ENCODE data around the gene RBM38.
"Not testable (repeated sequence)": the region's sequence is repeated elsewhere in the genome, so short reads cannot be mapped to it uniquely, and the experiment has no call there.

Gene RBM38

DNA sequence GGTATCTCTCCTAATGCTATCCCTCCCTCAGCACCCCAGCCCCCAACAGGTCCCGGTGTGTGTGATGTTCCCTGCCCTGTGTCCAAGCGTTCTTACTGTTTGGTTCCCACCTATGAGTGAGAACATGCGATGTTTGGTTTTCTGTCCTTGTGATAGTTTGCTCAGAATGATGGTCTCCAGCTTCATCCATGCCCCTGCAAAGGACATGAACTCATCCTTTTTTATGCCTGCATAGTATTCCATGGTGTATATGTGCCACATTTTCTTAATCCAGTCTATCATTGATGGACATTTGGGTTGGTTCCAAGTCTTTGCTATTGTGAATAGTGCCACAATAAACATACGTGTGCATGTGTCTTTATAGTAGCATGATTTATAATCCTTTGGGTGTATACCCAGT is 28.3 kb downstream of the RBM38 start:
- not testable (repeated sequence) for DNase-seq

DNA sequence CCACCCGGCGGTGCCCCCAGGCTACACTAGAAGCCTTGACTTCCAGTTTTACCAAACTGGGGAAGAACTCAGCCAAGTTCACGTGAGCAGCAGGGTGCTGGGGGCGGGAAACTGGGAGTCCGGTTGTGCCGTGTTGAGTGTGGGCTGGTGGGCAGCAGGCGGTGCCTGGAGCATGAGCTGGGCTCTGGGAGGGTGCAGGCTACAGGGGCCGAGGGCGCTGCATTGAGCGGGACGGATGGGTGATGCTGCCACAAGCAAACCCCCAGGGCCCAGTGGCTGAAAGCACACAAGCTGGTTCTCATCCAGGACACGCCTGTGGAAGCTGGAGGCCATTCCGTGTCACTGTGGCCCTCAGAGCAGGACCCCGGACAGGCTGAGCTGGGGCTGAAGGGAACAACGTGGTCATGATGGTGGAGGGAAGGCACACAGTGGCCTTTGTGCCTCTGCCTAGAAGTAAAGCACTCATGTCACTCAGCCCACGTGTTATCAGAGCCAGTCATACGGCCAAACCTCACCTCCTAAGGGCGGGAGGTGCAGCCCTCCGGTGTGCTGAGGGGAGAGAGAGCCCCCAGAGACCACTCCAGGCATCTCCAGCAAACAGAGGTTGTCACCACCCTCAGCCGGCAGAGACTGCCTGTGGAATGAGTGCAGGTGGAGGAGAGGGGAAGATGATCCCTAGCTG is 29.5 kb downstream of the RBM38 start:
- DNase-seq = no peak

DNA sequence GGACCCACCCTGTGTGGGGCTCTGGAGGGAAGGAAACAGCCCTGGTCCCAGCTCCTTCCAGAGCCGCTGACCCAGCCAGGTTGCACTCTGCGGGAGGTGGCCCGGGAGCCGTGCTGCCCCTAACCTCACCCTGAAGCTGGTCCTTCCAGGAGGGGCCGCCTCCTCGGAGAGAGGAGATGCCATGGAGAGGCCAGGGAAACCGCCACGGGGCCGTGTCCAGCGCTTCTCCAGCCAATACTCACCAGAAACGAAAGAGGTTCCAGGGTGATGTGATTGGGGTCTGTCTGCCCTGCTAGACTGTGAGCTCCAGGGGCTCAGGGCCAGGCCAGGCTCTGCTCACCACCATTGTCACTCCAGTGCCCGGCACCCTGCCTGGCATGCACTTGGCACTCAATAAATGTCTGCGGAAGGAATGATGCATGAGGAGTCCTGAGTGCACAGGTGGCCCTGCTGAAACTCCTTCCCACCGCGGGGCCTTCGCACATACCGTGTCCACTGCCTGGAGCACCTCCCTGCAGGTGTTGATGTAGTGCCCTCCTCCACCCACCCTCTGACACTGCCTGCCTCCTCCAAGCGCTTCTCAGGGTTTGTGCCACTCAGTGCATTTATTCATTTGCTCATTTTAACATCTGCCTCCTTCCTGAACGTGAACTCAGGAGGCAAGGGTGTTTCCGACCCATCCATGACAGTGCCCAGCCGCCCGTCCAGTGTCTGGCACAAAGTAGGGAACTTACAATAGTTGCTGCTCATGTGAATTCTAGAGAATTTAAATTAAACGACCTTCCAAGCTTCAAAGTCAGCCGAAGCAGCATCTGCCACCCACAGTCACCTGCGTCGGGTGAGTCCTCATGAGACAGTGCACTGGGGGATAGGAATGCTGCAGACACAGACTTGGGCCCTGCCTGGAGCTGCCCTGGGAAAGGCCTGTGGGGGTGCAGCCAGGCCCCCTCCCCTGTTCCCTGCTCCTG is 30.3 kb downstream of the RBM38 start:
- DNase-seq = no peak

DNA sequence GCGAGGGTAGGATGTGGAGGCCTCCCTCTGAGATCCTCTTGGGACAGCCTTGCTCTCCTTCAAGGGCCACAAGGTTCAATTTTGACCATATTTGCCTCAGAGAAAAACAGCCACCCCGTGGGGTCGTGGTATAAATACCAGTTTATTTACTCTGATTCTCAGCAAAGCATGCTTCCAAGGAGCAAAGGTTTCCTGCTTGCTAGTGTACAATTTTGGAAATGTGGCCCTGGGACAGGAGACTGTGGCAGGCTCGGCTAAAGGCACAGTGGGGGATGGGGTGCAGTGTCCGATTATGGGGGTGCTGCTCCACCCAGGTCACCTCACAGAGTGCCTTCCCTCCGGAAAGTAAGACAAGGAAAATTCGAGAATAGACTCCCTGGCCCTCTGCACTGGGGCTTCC is 31.1 kb downstream of the RBM38 start:
- no peak for DNase-seq

DNA sequence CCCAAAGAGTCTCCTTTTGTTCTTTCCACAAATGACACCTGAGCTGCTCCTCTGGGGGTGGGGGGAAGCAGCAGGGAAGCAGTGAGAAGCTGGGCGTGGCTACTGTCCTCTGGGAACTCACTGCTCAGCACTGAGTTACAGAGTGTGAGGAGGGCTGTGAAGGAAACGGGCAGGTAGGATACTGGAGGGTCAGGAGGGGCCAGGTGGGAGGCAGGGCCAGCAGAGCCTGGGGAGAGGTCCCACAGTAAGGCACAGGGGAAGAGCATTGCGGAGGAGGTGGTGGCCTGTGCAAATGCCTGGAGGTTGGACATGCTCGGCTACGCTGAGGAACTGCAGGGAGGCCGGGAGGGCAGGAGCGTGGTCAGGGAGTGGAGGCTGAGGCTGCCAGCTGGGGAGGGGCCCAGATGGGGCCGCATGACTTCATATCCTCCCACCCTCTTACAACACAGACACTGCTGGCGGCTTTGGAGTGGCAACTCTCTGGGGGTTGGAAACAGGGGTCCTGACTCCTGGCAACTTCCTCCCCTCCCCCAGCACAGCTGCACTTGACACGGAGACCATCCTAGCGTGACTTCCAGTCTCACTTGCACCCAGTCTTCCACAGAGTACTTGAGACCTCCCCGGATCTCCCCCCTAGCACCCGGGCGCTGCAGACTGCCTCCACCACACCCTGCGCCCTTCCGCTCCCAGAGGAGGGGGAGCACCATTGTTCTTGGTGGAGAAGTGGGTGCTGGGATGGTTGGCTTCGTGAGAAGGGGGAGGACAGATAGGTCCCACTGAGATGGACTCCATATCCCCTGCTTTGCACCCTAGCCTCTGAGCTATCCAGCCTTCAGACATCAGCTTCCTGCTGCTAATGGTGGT is 34.2 kb downstream of the RBM38 start:
- no peak for DNase-seq

DNA sequence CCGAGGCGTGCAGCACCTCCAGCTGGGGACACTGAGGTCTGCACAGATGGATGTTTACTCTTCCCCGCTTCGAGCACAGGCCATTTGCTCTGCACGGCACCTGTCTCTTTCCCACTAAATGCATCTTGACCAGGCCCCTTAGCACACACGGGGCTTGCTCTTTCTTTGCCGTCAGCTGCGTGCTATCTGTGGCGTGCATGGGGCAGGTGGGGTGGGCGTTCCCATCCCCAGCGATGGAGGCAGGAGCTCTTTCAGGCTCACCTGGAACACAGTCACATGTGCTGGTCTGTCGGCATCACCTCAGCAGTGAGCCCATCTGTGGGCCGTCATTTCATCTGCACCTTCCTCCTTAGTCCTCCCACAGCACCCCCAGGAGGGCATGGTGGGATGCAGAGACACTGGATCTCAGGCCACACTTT is 35.1 kb downstream of the RBM38 start:
- no peak for DNase-seq

DNA sequence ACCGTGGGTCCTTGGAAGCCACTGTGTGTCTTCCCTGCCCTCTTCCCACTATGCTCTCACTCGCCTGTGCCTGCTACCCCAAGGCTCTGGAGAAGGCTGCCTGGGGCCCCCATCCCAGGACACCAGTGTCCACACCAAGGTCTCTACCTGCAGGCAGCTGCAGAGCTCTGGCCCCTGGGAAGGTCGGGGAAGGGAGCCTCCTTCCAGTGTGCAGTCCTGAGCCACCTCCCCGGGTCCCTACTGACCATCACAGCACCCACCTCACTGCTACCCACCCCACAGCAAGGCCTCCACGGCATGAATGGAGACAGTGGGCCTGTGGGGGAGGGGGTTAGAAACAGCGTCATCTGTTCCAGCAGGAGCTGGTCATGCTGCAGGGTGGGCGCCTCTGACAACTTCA is 35.6 kb downstream of the RBM38 start:
- DNase-seq = no peak

DNA sequence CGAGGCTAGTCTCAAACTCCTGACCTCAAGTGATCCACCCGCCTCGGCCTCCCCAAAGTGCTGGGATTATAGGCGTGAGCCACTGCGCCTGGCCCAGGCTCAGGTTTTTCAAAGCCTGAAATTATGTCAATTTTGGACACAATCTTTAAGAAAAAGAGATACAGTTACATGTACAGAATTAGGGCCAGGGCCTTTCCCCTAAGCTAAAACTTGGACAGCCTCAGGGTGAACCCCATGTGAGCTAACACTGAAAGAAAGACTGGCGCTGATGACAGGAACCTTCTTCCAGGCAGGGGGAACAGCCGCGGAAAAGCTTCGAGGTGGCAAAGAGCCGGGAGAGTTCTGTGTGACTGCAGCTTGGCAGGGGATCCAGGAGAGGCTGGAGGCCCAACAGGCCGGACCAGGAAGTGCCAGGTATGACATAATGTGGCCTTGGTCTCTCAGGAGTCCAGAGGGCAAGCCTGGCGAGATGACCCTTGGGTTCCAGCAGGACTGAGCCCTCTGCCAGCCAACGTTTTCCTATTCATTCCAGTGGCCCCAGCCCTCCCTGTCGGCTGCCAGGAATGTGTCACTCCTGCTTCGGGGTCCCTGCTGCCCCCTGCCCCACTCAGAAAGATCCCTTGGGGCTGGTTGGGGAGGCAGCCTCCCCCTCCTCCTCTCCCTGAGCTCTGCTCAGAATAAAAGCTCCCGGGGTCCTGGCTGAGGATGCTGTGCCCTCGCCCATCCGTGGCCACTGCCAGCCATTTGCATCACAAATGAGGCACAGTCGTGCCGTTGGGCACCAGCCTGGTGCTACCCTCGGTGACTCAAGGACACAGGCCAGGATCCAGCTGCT is 37.3 kb downstream of the RBM38 start:
- no peak for DNase-seq

DNA sequence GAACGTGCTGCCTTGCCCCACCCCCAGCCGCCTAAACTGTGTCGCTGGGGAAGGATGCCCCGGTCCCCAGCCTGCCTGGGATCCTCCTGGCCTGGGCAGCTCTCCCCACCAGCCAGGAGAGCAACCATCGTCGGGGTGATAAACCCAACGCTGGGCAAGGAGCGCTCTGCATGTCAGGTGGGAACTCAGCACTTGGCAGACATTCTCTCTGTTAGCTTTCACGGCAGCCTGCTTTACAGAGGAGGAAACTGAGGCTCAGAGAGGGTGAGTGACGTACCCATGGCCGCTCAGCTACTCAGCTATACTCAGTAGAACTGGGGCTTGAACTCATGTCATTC is 37.9 kb downstream of the RBM38 start:
- DNase-seq = no peak

DNA sequence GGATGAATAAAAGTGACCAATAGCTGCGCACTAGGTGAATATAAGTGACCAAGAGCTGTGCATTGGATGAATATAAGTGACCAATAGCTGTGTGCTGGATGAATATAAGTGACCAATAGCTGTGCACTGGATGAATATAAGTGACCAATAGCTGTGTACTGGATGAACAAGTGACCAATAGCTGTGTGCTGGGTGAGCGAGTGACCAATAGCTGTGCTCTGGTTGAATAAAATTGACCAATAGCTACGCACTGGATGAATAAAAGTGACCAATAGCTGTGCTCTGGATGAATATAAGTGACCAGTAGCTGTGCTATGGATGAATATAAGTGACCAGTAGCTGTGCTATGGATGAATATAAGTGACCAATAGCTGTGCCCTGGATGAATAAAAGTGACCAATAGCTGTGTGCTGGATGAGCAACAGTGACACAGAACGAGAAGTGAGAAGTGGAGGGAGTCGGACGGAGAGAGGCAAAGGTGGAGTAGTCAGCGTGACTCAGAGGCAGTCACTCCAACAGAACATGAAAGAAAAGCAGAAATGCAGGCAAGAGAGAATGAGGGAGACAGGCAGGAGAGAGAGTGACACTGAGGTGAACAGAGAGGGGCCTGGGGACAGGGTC is 38.5 kb downstream of the RBM38 start:
- DNase-seq = no peak

DNA sequence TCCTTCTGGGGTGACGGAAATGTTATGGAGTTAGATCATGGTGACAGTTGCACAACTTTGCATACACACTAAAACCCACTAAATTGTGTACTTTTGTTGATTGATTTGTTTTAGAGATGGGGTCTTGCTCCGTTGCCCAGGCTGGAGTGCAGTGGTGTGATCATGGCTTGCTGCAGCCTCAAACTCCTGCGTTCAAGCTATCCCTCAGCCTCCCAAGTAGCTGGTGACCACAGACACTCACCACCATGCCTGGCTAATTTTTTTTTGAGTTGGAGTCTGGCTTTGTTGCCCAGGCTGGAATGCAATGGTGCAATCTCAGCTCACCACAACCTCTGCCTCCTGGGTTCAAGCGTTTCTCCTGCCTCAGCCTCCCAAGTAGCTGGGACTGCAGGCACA is 39.0 kb downstream of the RBM38 start:
- DNase-seq = not testable (repeated sequence)

DNA sequence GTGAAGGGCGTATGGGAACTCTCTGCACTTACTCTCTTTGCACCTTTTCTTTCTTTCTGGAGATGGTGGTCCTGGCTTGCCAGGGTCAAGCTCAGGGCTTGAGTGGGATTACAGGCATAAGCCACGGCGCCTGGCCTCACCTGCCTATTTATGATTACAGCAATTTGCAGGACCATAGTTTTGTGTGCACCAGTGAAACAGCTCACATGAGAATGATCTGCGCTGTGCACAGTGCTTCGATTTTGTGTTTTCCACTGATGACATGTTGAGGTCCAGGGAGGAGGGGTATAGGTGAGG is 40.3 kb downstream of the RBM38 start:
- no peak for DNase-seq

DNA sequence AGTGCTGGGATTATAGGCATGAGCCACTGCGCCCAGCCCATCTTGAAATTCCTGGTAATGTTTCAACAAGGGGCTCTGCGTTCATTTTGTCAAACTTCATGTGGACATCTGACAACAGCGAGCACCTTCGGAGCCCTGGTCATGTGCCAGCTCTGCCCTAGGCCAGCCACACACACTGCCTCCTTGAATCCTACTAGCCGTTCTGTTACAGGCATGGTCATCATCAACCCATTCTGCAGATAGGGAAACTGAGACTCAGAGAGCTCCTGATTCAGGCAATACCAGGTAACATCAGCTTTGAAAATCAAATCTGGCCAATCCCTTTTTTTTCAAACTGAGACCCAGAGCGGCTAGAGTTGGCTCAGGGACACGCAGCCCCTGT is 41.3 kb downstream of the RBM38 start:
- DNase-seq = no peak

DNA sequence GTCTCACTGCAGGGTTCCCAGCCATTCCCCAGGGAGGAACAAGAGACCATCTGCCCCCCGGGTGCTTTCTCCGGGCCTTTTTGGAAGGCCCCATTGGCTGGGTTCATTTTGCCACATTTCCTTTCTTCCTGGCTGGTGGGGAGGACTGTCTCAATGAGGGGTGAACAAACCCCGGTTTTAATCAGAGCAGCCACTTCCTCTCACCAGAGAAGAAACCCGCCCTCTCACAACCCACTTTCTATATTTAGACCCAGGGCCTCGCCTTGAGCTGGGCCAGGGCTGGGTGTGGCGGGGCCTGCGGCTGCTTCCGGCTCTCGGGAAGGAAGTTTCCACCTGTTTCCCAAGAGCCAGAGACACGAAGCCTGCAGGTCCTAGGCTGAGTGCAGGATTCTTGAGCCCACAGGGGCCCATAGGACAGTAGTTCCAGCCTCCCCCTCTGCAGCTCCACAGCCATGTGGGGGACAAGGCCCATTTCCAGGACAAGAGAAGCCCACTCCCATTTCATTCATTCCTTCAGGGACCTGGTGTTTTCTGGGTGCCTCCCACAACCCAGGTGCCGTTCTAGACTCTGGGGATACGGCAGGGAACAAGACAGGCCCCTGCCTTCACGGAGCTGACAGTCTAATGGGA is 41.8 kb downstream of the RBM38 start:
- peak; percentile 75 for DNase-seq

DNA sequence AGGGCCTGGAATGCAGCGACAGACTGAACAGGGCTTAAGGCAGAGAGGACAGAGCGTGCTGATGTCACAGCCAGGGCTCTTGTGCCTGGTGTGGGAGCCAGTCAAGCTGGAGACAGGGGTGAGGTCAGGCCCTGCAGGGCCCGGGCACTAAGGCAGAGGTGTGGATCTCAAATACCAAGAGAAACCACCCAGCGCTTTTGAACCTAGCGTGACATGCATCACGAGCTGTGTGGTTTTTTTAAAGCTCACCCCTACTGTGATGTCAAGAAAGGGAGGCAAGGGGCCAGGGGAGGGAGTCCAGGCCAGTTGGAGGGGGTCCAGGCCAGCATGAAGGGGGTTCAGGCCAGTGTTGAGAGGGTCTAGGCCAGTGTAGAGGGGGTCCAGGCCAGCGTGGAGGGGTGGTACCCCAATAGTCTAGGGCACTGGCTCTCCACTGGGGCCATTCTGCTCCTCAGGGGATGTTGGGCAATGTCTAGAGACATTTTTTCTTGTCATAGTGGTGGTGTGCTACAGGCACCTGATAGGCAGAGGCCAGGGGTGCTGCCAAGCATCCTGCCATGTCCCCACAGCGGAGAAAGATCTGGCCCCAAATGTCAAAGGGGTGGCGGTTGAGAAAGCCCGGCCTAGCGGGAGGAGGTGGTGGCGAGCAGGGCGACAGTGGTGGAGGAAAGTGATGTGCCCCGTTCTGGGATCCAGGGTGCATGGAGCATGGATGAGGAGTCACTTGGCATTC is 42.6 kb downstream of the RBM38 start:
- DNase-seq = peak; percentile 41

DNA sequence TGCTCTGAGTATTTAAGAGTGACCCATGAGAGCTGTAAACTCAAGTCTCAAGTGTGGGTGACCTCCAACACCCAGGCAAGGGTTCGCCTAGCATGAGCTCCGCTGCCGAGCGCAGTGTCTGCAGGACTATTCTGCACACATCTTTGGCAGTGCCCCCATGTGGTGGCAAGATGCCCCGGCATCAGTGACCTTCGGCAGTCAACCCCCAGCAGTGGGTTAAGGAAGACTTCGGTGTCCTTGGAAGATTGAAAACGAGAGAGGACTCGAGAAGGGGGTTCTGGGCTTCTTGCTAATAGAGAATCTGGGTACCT is 43.1 kb downstream of the RBM38 start:
- peak; percentile 44 for DNase-seq

DNA sequence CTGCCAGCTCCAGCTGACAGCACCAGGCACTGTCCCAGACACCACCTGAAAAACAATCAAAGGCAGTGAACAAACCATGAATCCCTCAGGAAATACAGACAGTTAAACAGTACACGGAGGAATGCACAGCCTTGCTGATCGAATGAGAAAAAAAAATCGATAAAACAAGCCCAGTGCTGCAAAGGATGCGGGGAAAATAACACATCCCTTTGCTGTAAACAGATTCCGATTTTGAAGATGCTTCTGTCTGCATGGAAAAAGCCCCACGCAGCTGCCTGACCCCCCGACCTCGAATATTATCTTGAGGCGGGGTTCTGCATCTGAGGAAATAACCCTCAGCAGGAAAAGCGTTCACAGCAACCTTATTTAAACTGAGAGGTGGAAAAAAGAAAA is 43.9 kb downstream of the RBM38 start:
- no peak for DNase-seq

DNA sequence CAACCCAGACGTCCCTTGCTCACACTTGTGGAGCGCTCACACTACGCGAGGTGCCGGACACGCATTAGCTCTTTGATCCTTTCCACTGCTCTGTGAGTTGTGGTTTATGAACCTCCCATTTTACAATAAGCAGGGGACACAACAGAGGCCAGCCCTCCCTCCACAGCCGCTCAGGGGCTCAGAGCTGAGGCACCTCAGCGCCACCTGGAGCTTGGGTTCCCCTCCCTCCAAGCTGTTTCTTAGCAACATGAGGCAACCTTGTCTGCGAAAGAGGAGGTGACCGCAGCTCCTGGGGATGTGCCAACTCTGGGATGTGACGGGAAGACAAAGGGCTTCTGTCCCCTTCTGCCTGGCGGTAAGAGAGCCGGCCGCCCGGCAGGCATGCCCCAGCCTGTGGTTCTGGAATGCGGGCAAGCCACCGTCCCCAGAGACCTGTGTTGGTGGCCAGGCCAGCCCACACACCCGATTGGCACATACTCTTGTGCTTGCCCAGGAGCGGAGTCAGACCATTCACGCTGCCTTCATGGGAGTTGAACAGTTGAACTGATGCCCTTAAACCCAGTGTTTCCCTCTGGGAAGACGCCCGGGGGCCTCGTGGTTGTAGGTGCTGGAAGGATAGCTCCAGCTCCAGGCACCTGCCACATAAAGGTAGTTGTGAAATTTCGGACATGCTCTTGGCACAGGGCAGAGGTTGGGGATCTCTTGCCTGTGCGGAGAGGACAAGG is 44.5 kb downstream of the RBM38 start:
- DNase-seq = peak; percentile 71

DNA sequence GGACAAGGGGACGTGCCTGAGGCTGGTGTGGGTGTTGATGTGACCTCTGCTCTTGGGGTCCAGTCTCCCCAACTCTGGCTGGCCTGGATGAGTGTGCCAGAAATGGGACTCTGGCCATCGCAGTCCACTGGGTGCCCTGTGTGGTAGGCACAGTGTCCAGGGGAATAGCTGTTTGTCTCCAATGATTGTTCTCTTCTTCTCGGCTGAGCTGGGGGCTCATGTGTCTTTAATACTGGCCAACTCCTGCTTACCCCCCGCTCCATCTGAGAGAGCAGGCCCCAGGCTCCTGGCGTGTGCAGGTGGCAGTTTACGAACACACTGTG is 45.0 kb downstream of the RBM38 start:
- DNase-seq = no peak

DNA sequence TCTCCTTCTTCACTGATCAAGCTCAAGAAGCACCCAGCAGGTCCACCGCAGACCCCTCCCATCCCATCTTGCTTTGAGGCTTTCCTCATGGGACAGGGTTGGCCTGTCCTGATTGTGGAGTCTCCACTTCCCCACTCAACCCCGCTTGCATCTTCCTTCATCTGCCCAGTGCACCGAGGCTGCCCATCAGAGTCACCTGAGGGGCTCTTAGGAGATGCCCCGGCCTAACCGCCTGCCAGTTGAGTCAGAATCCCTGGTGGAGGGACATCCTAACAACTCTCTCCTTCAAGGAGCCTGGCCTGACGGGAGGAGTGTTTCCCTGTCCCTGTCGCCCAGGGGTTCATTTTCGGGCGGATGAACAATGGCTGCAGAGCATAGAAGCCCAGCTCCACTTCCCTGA is 46.1 kb downstream of the RBM38 start:
- DNase-seq = no peak

Measured in CD4-positive, alpha-beta T cell treated with Interleukin-17A for 4 hours (primary cell).